Tibial nerve (tissue), 4 donors: ENCODE data around the gene GPRIN1.
"Not testable (repeated sequence)": the region's sequence is repeated elsewhere in the genome, so short reads cannot be mapped to it uniquely, and the experiment has no call there.

Source experiments
- EP300 ChIP-seq, 2 donors: sonication (generic); formaldehyde crosslinking; IDR thresholded peaks; one replicate each; pipeline ENCODE4 v1.6.1; 2017; ENCODE audit warnings: antibody characterized with exemption in 2 of 2, mild to moderate bottlenecking in 1 of 2
- POLR2A ChIP-seq, 2 donors: fragments of 450-650 bp; IDR thresholded peaks; one replicate each; pipeline ENCODE4 v1.6.1; 2017; ENCODE audit warnings: antibody characterized with exemption in 2 of 2, mild to moderate bottlenecking in 2 of 2, moderate library complexity in 2 of 2
- TF ChIP-seq, protein P1 (sequence below), 5 experiments: fragments of 200-600 bp in 3 of 5; fragments of 450-650 bp in 2 of 5; sonication (generic) in 3 of 5; IDR thresholded peaks; one replicate each; pipeline ENCODE4 v1.5.1; 2016 to 2019; ENCODE audit warnings: antibody characterized with exemption in 5 of 5, mild to moderate bottlenecking in 3 of 5, moderate library complexity in 2 of 5

- TF ChIP-seq EP300, POLR2A (IDR thresholded peaks at IDR 0.05): not testable (repeated sequence)
- TF ChIP-seq, protein P1, sequence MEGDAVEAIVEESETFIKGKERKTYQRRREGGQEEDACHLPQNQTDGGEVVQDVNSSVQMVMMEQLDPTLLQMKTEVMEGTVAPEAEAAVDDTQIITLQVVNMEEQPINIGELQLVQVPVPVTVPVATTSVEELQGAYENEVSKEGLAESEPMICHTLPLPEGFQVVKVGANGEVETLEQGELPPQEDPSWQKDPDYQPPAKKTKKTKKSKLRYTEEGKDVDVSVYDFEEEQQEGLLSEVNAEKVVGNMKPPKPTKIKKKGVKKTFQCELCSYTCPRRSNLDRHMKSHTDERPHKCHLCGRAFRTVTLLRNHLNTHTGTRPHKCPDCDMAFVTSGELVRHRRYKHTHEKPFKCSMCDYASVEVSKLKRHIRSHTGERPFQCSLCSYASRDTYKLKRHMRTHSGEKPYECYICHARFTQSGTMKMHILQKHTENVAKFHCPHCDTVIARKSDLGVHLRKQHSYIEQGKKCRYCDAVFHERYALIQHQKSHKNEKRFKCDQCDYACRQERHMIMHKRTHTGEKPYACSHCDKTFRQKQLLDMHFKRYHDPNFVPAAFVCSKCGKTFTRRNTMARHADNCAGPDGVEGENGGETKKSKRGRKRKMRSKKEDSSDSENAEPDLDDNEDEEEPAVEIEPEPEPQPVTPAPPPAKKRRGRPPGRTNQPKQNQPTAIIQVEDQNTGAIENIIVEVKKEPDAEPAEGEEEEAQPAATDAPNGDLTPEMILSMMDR (IDR thresholded peaks at IDR 0.05), result not testable (repeated sequence)
Measured at GRCh38 chr5:176550937-176551336, 59.0 kb downstream of the GPRIN1 start.
